AG04449 (cell line): ENCODE results near the gene CORO1A.

Experiments used
- CTCF ChIA-PET: fragments of 350-600 bp; formaldehyde crosslinking; extraction: SDS; loops from one replicate; lab custom pipeline; 2021; ENCODE audit warnings: antibody characterized with exemption; lab: Yijun Ruan, JAX
- POLR2A ChIA-PET: fragments of 400-600, 350-600 bp; formaldehyde crosslinking; extraction: SDS; loops from one replicate; lab custom pipeline; 2020; ENCODE audit warnings: antibody characterized with exemption, inconsistent platforms; lab: Yijun Ruan, JAX
- DNase-seq: peaks from one replicate; pipeline ENCODE4 v3.0.0-alpha.2; 2010; ENCODE audit warnings: low read depth, low spot score
- H3K4me3 ChIP-seq: 2 replicates; pipeline ENCODE4 v1.5.1; 2011; ENCODE audit warnings: low read depth, mild to moderate bottlenecking, control low read depth, low read length
- TF ChIP-seq, protein P1 (sequence below): IDR thresholded peaks from one replicate; pipeline ENCODE4 v1.5.1; 2011; ENCODE audit warnings: mild to moderate bottlenecking, moderate library complexity, low read length, control low read depth, inconsistent platforms; ENCODE audit not compliant: insufficient read depth; ENCODE audit errors: missing control alignments

The CORO1A gene

DNA sequence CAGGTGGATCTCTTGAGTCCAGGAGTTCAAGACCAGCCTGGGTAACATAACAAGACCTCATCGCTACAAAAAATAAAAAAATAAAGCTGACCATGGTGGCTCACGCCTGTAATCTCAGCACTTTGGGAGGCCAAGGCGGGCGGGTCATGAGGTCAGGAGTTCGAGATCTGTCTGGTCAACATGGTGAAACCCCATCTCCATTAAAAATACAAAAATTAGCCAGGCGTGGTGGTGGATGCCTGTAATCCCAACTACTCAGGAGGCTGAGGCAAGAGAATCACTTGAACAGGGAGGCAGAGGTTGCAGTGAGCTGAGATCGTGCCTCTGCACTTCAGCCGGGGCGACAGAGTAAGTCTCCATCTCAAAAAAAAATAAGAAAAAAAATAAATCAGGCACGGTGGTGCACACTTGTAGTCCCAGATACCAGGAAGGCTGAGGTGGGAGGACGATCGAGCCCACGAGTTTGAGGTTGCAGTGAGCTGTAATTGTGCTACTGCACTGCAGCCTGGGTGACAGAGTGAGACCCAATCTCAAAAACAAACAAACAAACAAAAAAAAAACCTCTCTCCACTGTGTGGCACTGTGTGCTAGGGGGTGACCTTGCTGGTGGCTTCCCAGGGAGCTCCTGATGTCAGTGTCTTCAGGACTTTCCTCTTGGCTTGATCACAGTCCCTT lies 40.6 kb upstream of the CORO1A start:
- H3K4me3 ChIP-seq: no peak overlapping the region
- ChIA-PET POLR2A (no interaction called here), CTCF (no interaction called here)
- no peak for DNase-seq
- TF ChIP-seq, protein P1, sequence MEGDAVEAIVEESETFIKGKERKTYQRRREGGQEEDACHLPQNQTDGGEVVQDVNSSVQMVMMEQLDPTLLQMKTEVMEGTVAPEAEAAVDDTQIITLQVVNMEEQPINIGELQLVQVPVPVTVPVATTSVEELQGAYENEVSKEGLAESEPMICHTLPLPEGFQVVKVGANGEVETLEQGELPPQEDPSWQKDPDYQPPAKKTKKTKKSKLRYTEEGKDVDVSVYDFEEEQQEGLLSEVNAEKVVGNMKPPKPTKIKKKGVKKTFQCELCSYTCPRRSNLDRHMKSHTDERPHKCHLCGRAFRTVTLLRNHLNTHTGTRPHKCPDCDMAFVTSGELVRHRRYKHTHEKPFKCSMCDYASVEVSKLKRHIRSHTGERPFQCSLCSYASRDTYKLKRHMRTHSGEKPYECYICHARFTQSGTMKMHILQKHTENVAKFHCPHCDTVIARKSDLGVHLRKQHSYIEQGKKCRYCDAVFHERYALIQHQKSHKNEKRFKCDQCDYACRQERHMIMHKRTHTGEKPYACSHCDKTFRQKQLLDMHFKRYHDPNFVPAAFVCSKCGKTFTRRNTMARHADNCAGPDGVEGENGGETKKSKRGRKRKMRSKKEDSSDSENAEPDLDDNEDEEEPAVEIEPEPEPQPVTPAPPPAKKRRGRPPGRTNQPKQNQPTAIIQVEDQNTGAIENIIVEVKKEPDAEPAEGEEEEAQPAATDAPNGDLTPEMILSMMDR: no peak

DNA sequence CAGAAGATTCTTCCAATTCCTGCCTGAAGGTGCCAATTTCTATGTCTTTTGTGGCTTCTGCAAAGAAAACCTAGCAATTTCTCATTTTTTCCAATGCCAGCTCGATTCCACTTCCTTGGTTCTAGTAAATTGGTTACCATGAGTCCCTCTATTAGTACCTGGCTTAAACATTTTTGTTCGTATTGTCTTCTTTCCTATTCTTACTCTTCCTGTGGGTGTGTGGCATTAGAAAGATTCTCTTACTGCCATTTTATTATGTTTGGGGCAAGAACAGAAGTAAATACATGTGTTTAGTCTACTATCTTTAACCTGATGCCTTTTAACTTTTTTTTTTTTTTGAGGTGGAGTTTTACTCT lies 40.1 kb upstream of the CORO1A start:
- ChIA-PET POLR2A (no interaction called here), CTCF (no interaction called here)
- no peak for DNase-seq
- H3K4me3 ChIP-seq: no peak overlapping the region
- TF ChIP-seq, protein P1: no peak

DNA sequence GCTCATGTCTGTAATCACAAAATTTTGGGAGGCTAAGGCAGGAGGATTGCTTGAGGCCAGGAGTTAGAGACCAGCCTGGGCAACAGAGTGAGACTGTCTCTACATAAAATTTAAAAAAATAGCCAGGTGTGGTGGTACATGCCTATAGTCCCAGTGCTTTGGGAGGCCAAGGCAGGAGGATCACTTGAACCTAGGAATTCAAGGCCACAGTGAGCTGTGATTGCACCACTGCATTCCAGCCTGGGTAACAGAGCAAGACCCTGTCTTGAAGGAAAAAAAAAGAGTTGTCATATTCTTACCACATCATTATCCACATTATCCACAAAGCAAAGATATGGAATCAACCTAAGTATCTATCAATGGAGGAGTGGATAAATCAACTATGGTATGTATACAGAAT lies 39.4 kb upstream of the CORO1A start:
- CTCF ChIA-PET: no interaction called here
- DNase-seq: no peak
- TF ChIP-seq, protein P1: no peak
- no peak overlapping the region for H3K4me3 ChIP-seq
- POLR2A ChIA-PET: no interaction called here

DNA sequence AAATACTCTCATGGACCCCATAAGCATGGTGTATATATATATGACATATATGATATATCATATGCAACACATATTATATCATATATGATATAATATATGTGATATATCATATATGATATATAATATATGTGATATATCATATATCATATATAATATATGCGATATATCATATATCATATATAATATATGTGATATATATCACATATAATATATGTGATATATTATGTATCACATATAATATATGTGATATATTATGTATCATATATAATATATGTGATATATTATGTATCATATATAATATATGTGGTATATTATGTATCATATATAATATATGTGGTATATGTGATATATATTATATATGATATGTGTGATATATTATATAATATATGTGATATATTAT lies 38.5 kb upstream of the CORO1A start:
- ChIA-PET CTCF (interaction anchor here (1.5 kb wide), 1 partner anchor 15 kb away, joined by 3 read pairs; no protein-coding TSS in a partner anchor), POLR2A (no interaction called here)
- no peak overlapping the region for H3K4me3 ChIP-seq
- no peak for DNase-seq
- TF ChIP-seq, protein P1: no peak

DNA sequence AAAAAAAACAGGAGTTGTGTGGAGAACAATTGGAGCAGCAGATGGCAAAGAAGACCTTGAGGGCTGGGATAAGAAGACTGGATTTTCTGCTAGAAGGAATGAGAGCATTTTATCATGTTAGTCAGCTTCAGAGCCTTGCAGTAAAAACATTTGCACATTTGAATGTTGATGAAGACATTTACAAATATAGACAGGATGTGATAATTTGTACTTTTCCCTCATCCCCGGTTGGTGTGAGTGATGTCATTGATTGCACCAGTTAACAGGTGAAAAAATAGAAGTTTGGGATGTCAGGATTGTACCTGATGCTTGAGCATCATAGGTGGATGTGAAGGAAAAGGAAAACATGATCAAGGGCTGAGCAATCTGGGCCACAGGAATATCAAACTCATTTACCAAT lies 37.7 kb upstream of the CORO1A start:
- TF ChIP-seq, protein P1: no peak
- DNase-seq: no peak
- no peak overlapping the region for H3K4me3 ChIP-seq
- POLR2A ChIA-PET: no interaction called here
- CTCF ChIA-PET: interaction anchor here (0.6 to 1.5 kb wide), 2 partner anchors 11 to 14 kb away, joined by 3 read pairs; no protein-coding TSS in a partner anchor

DNA sequence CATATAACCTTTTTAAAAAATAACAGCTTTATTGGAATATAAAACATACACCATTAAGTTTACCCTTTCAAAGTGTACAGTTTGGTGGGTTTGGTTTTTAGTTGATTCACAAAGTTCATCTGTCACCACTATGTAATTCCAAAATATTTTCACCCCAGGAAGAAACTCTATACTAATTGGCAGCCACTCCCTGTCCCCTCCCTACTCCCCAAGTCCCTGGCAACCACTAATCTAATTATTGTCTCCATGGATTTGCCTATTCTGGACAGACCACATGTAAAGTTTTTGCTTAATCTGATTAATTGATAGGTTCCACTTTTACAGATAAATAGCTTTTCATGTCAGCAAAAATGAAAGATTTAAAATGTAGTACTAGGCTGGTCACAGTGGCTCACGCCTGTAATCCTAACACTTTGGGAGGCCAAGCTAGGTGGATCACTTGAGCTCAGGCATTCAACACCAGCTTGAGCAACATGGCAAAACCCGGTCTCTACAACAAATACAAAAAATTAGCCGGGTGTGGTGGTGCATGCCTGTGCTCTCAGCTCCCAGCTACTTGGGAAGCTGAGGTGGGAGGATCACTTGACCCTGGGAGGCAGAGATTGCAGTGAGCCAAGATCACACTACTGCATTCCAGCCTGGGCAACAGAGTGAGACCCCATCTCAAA lies 35.4 kb upstream of the CORO1A start:
- no peak for DNase-seq
- no peak overlapping the region for H3K4me3 ChIP-seq
- POLR2A ChIA-PET: no interaction called here
- CTCF ChIA-PET: interaction anchor here (1.0 to 1.6 kb wide), 2 partner anchors 8 to 11 kb away, joined by 3 to 4 read pairs; no protein-coding TSS in a partner anchor
- TF ChIP-seq, protein P1: no peak
